HG02623 (cell line): Measurements from ENCODE around the gene ACVR1.

Experiments
- ATAC-seq: cut with Tn5 transposase; IDR thresholded peaks from one replicate; pipeline ENCODE4 v1.9.1; 2021; ENCODE audit warnings: moderate library complexity; ENCODE audit not compliant: unreplicated experiment

The ACVR1 gene

DNA sequence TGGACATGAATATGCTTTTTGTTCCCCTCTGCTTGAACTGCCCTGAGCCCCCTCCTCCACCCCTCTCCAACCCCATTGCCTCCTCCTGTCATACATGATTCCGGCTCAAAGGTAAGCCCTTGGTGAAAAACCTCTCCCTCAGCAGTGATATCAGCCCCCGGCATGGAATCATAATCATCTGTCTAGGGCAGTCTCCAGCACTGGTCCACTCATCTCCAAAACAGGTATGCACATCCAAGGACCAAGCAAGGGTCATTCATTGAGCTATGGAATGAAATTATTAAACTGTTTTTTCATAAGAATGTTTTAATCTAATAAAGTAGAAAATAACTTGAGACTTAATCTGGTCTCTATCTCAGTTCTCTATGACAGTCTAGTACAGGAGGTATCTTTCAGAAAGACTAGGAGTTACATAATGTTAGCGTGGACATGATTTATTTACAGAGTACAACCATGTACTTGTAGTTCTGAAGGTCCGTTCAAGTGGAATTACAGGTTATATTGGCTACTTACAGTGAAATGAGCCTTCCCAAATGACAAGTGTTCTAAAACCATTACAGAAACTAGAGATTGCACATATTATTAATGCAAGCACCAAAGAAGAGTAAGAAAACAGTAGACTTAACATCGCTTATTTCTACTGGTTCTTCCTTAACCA, 75.2 kb downstream of the ACVR1 start:
- ATAC-seq, result no peak

- ATAC-seq, result no peak
These were observed 83.0 kb downstream of the ACVR1 start for GRCh38 chr2:157793053-157793612.

- ATAC-seq, result no peak
These were observed 83.6 kb downstream of the ACVR1 start for GRCh38 chr2:157792335-157793052.

DNA sequence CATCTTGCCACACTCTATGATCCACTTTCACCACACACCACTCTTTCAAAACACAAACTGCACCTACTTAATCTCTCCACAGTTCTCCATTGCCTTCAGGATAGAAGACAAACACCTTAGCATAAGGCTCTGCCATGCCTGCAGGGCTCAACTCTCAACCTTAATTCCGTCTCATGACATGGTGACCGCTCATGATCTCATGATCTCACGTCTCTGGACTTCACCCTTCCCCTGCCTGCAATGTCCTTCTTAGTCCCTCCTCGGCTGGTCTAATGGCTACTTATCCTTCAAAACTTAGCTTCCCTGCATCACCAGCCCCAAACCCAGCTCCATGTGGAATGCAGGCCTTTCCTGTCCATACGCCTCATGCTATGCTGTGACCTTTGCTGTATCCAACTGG, 85.3 kb downstream of the ACVR1 start:
- no peak for ATAC-seq

- ATAC-seq, result no peak
These were observed 86.1 kb downstream of the ACVR1 start for GRCh38 chr2:157789933-157790511.

DNA sequence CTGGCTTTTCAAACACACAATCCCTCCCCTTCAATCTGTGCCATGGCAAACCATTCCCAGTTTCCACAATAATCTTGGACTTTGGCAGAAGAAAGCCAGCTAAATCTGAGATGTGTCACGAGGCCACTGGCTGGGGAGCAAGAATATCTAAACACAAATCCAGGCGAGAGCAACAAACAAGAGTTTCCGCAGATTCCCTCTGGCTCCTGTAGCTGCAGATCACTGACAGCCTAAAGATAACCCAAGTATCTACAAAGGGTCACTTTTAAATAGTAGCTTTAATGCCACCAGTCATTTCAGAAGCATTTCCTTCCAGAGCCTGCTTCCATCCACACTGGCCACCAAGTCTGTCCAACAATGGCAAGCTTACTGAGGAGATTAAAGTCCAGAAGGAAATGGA, 86.9 kb downstream of the ACVR1 start:
- ATAC-seq, result no peak

- ATAC-seq, result no peak
These were observed 87.9 kb downstream of the ACVR1 start for GRCh38 chr2:157788201-157788600.

- no peak for ATAC-seq
These were observed 88.7 kb downstream of the ACVR1 start for GRCh38 chr2:157787364-157787938.

DNA sequence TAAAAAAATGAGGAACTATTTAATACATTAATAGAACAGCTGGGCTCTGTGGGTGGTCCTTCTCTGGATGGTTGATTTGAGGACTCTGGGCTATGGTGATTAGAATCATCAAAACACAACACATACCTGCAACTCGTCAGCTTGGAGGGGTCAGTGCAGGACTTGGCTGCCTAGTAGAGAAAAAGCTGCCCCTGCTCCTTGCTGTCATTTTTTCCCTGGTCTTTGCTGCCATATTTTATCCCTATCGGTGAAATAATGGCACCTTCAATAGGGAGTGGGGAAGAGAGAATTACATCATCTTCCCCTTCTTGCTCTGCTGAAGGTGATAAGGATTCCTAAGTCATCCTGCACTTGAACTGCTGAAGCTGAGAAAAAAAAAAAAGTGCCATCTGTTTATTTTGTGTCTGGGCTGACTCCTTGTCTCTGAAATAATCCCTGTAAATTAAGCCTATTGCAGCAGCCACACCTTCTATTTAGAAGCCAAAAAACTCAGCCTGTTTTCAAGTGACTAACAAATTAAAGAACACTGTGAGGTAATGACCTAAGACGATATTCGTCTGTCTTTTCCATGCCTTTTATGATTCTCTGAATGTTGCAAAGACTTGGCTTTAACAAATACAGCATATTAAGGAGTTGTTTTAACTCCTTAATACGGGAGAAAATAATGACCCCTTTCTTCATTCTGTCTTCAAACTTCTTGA, 89.3 kb downstream of the ACVR1 start:
- no peak for ATAC-seq

- ATAC-seq, result no peak
These were observed 90.1 kb downstream of the ACVR1 start for GRCh38 chr2:157785866-157786662.

- no peak for ATAC-seq
These were observed 90.9 kb downstream of the ACVR1 start for GRCh38 chr2:157785200-157785599.

DNA sequence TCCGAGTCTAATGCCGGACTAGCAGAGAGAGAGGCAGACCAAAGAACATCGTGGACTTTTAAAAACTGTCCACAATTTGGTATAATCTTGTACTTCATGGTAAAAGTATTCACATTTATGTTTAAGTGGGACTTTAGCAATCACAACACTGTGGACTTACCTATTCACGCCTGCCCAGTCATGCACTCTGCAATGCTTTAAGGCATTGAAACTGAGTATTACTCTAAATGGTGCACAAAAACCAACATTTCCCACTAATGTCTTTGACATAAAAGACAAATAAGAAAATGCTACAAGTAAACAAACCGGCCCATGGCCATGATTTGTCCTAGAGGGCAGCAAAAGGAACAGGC, 91.3 kb downstream of the ACVR1 start:
- ATAC-seq, result no peak

GRCh38 chr2:157784169-157784822, 91.8 kb downstream of the ACVR1 start:
- ATAC-seq, result no peak

DNA sequence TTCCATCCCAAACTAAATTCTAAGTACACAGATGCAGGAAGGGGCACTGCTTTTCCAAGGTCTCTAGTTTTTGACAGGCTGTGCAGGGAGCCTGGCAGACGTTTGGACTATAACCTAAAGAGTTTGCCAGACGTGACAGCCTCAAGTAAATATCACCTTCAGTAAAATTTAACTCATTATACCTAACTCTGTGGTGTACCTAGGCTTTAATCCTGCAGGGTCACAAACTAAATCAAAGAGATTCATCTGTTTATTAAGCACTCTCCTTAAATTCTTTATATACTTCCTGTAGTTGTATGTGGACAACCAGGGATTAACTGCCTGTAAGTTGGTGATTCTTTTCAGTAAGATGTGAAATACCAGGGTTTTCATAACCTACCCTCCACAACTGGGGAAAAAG, 92.9 kb downstream of the ACVR1 start:
- ATAC-seq, result no peak

GRCh38 chr2:157782057-157782845, 93.9 kb downstream of the ACVR1 start:
- no peak for ATAC-seq

- ATAC-seq, result no peak
These were observed 95.9 kb downstream of the ACVR1 start for GRCh38 chr2:157780211-157780610.

DNA sequence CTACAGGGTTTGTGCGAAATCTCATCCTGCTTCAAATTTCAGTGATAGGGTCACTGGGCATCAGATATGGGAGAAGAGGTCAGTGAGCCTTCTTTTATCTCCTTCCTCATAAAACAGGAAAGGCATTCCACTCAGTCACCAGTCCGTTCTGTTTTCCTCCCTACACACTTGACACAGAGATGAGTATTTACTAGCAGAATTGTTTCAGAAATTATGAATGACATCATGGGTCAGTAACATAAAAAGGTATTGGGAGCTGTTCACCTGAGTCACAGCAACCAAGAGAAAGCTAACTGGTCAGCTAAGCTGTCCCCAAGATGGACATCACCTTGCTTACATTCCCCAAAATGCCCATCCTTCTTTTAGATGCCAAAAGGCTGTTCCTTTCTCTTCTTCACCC, 96.3 kb downstream of the ACVR1 start:
- ATAC-seq, result no peak

- no peak for ATAC-seq
These were observed 98.7 kb downstream of the ACVR1 start for GRCh38 chr2:157777427-157777826.

DNA sequence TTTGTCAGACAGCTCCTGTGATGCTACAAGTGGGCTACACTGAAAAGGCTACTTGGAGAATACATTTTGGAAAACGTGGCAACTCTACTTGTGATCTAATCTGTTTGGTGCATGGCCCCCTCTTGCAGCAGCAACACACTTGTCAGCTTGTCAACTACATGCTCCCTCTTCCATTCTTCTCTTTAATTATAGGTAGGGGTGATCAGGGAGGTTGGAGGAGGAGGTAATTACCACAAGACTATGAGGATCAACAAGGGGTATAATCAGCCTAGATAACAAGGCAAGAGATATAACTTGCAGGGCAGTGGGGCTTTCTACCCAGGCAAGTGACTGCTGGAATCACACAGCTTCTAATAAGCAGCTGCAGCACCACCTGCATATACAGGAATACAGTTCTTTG, 104.9 kb downstream of the ACVR1 start:
- no peak for ATAC-seq
